ENCODE measurements around the gene FRMD5.

GRCh38 chr15:43879386-43880355 lies 315.4 kb downstream of the FRMD5 start:
- TF ChIP-seq CTCF (IDR thresholded peaks at IDR 0.05) (no peak), POLR2A (IDR thresholded peaks at IDR 0.05) (no peak)
